AG09319 (cell line): Measurements from ENCODE around the gene MTMR3.
"Not testable (repeated sequence)": the region's sequence is repeated elsewhere in the genome, so short reads cannot be mapped to it uniquely, and the experiment has no call there.

Source experiments
- DNase-seq: peaks from one replicate; pipeline ENCODE4 v3.0.0-alpha.2; 2010; ENCODE audit warnings: low read depth; ENCODE audit errors: extremely low read depth
- TF ChIP-seq, protein P1 (sequence below): IDR thresholded peaks from 2 replicates; pipeline ENCODE4 v1.5.1; 2011; ENCODE audit warnings: low read depth, mild to moderate bottlenecking, inconsistent platforms, low read length, moderate library complexity

Gene MTMR3

GRCh38 chr22:29967461-29967860 lies 84.5 kb downstream of the MTMR3 start:
- DNase-seq = no peak
- TF ChIP-seq, protein P1, sequence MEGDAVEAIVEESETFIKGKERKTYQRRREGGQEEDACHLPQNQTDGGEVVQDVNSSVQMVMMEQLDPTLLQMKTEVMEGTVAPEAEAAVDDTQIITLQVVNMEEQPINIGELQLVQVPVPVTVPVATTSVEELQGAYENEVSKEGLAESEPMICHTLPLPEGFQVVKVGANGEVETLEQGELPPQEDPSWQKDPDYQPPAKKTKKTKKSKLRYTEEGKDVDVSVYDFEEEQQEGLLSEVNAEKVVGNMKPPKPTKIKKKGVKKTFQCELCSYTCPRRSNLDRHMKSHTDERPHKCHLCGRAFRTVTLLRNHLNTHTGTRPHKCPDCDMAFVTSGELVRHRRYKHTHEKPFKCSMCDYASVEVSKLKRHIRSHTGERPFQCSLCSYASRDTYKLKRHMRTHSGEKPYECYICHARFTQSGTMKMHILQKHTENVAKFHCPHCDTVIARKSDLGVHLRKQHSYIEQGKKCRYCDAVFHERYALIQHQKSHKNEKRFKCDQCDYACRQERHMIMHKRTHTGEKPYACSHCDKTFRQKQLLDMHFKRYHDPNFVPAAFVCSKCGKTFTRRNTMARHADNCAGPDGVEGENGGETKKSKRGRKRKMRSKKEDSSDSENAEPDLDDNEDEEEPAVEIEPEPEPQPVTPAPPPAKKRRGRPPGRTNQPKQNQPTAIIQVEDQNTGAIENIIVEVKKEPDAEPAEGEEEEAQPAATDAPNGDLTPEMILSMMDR = no peak

GRCh38 chr22:29971607-29972006 lies 88.6 kb downstream of the MTMR3 start:
- DNase-seq = no peak
- TF ChIP-seq, protein P1 = no peak

- no peak for DNase-seq
- TF ChIP-seq, protein P1 = no peak
These were observed 89.1 kb downstream of the MTMR3 start for GRCh38 chr22:29972121-29972520.

DNA sequence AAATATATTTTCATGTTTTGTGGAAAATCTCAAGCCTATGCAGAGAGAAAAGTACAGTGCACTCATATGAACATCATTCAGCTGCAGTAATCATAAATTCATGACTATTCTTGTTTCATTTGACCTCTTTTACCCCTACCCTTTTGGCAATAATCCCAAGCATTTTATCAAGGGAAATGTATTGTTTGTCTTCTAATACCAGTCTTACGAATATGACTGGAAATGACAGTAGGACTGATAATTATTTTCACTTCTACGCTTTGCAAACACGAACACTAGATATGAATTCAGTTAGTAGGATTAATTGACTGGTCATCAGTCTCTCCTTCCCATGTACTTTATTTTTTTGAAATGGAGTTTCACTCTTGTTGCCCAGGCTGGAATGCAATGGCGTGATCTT lies 90.3 kb downstream of the MTMR3 start:
- TF ChIP-seq, protein P1 = no peak

GRCh38 chr22:29973680-29974079 lies 90.7 kb downstream of the MTMR3 start:
- not testable (repeated sequence) for DNase-seq

More for the DNA sequence above, 90.3 kb downstream of the MTMR3 start:
- DNase-seq = no peak

GRCh38 chr22:29975494-29975893 lies 92.5 kb downstream of the MTMR3 start:
- TF ChIP-seq, protein P1 = no peak
- DNase-seq = no peak

- TF ChIP-seq, protein P1 = no peak
- DNase-seq = no peak
These were observed 94.1 kb downstream of the MTMR3 start for GRCh38 chr22:29977107-29977506.

DNA sequence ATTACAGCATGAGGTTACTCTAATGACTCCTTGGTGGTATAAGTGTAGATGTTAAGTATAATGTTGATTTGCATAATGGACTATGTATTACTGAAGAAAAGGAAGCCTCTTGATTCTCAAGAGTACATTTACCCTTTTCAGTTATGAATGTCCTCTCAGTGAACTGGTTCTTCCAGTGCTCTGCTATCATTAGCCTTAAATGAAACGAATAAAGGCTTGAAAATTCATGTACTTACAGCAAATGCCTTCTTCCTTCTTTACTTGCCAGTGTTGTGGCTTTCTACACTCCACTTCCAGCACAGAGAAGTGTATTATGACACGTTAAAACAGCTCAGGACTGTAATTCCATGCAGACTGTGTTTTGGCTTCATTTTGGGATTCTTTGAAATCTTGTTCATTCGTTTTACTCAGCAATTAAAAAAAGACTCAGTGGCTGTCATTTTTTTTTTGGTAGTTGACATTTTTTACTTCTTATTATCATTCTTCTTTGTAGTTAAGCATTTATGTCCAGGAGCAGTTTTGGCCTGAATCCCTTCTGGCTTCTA lies 96.9 kb downstream of the MTMR3 start:
- DNase-seq = no peak
- TF ChIP-seq, protein P1 = no peak
